ENCODE results near the gene CD96.
A peak's percentile ranks its signal among the peaks of the same experiment; 100 is the strongest.

CD96 gene

DNA sequence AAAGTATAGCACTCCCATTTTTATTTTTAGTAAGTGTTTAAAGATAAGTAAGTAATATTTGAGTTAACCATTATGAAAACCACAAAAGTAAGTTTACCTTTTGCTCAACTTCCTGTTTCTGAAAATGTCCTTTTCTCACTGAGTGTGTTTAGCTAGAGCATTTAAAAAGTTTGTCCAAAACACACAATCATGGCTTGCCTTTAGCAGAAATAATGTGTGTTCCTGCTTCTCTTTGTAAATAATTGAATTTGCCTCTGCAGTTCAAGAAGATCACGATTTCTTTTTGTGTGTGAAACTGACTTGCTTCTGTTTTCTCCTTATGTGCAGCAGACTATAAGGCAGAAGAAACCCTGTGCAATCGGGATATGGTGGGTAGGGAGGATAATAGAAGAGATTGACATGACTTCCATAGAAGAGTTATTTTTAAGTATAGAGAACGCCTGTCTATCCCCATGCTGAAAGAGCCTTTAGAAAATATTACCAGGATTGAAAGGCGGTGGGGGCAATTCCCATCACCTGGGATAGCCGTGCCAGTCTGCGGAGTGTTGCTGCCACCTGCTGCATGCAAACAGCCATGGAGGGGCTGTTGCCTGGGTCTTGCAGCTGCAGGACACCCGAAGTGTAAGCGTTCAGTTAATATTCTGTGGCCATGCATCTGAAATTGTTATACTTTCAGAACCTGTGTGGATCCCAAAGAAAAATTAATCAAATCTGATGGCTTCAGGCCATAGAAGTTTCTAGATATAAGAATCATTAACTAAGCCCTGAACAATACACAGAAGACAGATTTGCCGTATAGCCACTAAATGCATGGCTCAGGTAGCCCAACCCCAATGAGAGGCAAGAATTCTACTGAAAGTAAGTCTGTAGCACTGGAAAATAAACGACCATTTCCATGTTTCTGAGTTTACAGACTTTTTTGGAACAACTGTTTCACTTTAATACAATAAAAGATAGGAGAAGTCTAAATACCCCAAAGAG lies 2.4 kb upstream of the CD96 start:
- no peak overlapping the region for H3K27ac ChIP-seq

DNA sequence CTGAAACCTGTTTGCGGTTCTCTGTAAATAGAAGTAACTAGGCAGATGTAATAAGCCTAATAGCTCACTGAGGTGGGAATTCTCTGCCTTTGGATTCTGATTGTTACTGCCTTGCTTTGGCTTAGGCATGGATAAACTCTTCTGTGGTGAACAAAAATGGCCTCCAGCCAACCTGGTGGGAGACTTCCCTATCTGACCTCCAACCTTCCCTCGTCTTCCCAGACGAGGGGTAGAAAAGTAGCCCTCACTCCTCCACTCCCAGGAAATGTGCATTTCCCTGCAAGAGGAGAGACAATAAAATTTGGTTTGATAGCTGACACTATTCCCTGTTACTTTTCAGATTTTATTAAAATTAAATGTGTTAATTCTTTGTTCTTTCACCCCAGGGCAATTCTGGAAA lies 606 bp upstream of the CD96 start:
- H3K27ac ChIP-seq, result no peak overlapping the region
- TF ChIP-seq, protein P1, sequence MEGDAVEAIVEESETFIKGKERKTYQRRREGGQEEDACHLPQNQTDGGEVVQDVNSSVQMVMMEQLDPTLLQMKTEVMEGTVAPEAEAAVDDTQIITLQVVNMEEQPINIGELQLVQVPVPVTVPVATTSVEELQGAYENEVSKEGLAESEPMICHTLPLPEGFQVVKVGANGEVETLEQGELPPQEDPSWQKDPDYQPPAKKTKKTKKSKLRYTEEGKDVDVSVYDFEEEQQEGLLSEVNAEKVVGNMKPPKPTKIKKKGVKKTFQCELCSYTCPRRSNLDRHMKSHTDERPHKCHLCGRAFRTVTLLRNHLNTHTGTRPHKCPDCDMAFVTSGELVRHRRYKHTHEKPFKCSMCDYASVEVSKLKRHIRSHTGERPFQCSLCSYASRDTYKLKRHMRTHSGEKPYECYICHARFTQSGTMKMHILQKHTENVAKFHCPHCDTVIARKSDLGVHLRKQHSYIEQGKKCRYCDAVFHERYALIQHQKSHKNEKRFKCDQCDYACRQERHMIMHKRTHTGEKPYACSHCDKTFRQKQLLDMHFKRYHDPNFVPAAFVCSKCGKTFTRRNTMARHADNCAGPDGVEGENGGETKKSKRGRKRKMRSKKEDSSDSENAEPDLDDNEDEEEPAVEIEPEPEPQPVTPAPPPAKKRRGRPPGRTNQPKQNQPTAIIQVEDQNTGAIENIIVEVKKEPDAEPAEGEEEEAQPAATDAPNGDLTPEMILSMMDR (IDR thresholded peaks at IDR 0.05), result no peak
- TF ChIP-seq ZFX (IDR thresholded peaks at IDR 0.05; ENCODE audit: borderline replicate concordance), result no peak

More for the DNA sequence above, 2.4 kb upstream of the CD96 start:
- TF ChIP-seq ZFX (IDR thresholded peaks at IDR 0.05; ENCODE audit: borderline replicate concordance), result no peak
- TF ChIP-seq, protein P1 (IDR thresholded peaks at IDR 0.05), result peak; percentile 85

DNA sequence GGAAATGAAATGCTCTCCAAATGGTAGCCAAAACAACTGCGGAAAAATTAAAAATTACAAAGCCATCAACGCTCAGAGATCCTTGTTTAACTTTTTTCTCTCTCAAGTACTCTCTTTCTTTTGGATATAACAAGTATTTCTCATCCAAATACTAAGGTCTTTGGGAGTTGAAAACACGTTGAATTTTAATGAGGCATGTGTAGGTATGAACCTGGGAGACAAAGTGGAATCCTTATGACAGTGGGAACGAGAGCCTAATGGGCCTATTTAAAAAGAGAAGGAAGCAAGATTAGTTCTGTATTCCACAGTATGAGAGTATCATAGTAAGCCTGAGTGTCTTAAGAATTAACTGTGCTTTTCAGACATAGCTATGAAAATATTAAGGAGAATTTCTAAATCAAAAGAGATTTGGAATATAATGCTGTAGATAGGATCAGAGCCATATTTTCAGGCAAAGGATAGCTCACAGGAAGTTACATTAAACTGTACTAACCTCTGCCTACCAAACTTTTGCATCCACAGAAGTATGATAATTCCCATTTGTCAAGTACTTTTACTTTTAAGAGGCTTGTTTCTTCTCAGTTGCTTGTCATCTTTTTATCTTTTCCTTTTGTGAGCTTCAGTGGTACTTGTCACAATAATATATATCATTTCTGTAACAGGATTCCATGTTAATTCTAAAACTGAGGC lies 759 bp downstream of the CD96 start:
- TF ChIP-seq ZFX (IDR thresholded peaks at IDR 0.05; ENCODE audit: borderline replicate concordance), result no peak
- TF ChIP-seq, protein P1 (IDR thresholded peaks at IDR 0.05), result no peak
- no peak overlapping the region for H3K27ac ChIP-seq

DNA sequence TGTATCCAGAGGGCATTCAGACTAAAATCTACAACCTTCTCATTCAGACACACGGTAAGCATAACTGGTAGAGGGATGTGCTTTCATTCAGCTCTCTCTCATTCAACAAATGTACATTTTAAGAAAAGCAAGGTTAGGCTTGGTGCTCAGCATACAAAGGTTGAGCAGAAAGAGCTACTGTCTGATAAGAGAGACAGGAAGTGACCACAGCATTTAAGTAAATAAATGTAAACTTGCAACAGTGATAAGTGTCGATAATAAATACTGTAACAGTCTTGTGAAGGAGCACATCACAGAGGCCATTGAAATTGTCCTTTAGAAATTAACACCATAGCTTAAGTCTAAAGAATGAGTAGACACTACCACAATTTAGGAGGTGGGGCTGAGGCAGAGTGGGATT lies 3.4 kb downstream of the CD96 start:
- TF ChIP-seq ZFX (IDR thresholded peaks at IDR 0.05; ENCODE audit: borderline replicate concordance), result no peak
- TF ChIP-seq, protein P1 (IDR thresholded peaks at IDR 0.05), result no peak
- no peak overlapping the region for H3K27ac ChIP-seq

DNA sequence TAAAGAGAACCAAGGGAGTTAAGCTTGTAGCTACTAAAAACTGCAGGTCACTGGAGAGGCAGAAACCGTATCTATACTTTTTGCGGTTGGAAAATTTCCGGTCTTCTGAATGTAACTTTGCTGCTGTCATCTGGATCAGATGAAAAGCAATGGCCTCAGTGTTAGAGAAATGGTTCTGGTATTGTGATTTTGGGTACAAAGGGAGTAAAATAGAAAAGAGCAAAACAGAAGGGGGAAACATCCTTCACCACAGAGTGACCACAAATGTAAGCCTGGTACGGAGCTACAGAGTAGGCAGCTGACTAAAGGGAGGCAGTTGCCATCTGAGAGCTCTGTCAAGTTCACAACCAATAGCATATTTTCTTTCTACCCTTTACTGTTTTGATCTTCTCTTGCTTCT lies 5.6 kb downstream of the CD96 start:
- TF ChIP-seq, protein P1 (IDR thresholded peaks at IDR 0.05), result no peak
- no peak for TF ChIP-seq ZFX (IDR thresholded peaks at IDR 0.05; ENCODE audit: borderline replicate concordance)
- peak overlapping the region; percentile 39 for H3K27ac ChIP-seq

DNA sequence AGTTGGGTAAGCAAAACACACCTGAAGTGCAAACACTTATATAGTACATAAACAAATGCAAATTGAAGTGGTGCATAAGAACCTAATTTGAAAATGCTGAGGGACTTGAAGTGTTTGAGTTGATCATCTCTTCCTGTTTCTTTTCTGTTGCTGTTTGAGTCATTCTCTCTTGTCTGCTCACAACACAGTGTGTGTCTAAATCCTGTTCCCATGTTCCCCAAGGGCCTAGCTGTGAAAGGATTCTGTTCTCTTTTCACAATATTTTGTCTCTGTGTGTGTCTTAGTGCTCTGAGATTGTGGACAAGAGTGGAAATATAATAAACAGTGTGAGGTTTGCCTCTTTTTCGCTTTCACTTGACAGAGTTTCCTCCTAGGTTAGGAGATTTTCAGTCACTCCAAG lies 6.1 kb downstream of the CD96 start:
- no peak for TF ChIP-seq ZFX (IDR thresholded peaks at IDR 0.05; ENCODE audit: borderline replicate concordance)
- TF ChIP-seq, protein P1 (IDR thresholded peaks at IDR 0.05), result no peak

DNA sequence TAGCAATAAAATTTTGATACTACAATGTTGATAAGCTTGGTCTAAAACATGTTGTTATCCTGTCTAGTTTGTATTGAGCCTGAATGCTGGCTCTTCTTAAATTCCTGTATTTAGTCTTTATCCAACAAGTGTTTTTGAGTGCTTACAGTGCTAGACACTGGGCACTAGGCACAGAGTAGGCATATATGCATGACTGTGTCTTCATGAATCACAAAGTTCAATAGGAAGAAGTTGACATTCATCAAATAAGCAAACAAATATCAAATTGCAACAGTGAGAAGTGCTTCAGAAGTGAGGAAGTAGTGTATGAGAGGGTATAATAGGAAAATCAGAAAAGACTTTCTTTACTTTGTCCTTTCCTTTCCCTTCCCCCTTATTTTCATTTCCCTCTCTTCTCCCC lies 6.8 kb downstream of the CD96 start:
- peak overlapping the region; percentile 39 for H3K27ac ChIP-seq
- TF ChIP-seq ZFX (IDR thresholded peaks at IDR 0.05; ENCODE audit: borderline replicate concordance), result no peak
- TF ChIP-seq, protein P1 (IDR thresholded peaks at IDR 0.05), result no peak

More for the DNA sequence above, 6.1 kb downstream of the CD96 start:
- H3K27ac ChIP-seq, result peak overlapping the region; percentile 39

DNA sequence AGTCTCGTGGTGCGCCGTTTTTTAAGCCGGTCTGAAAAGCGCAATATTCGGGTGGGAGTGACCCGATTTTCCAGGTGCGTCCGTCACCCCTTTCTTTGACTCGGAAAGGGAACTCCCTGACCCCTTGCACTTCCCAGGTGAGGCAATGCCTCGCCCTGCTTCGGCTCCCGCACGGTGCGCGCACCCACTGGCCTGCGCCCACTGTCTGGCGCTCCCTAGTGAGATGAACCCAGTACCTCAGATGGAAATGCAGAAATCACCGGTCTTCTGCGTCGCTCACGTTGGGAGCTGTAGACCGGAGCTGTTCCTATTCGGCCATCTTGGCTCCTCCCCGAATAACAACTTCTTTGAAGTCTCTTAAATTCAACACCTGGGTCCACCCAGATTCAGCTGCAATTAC lies 19.9 kb downstream of the CD96 start:
- H3K27ac ChIP-seq, result peak overlapping the region; percentile 46; the same call in 1 of the 2 replicates

All from 22Rv1 (cell line).